UCSD-AML1 (cell line): Measurements from ENCODE around the gene S1PR4.
A peak's percentile ranks its signal among the peaks of the same experiment; 100 is the strongest.
"Not testable (repeated sequence)": the region's sequence is repeated elsewhere in the genome, so short reads cannot be mapped to it uniquely, and the experiment has no call there.

Experiments used
- DNase-seq: peaks from one replicate; lab custom pipeline; 2025; ENCODE audit not compliant: unreplicated experiment; lab: John Stamatoyannopoulos, UW

Gene S1PR4

DNA sequence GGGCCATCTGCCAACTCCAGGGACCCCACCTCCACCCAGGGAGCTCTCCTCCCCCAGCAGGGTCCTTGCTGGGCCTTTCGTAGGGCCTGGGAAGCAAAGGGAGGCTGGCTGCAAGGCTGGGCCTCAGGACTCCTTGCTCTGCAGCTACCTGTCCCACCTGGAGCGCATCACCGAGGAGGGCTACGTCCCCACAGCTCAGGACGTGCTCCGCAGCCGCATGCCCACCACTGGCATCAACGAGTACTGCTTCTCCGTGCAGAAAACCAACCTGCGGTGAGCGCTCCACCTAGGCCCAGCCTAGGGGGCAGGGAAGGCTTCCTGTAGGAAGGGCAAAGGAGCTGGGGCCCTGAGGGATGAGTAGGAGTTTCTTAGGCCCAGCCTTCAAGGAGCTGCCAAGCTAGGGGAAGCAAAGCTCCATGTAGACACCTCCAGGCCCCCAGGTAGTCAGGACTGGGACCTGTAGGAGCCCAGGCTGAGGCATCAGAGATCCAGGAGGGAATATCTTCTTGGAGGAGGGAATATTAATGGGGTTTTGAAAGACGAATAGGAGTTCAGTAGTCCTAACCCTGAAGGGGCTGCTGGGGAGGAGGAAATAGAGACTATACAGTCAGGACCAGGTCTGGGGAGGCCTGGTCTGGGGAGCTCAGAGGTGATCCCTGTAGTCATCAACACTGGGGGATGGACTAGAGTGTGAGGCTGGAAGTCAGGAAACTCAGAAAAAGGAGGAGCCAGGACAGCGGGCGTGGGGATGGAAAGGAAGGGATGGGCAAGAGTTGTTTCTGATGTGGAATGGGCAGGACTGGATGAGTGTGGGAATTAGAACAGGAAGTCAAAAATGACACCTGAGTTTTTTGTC, 26.8 kb upstream of the S1PR4 start:
- no peak for DNase-seq

DNA sequence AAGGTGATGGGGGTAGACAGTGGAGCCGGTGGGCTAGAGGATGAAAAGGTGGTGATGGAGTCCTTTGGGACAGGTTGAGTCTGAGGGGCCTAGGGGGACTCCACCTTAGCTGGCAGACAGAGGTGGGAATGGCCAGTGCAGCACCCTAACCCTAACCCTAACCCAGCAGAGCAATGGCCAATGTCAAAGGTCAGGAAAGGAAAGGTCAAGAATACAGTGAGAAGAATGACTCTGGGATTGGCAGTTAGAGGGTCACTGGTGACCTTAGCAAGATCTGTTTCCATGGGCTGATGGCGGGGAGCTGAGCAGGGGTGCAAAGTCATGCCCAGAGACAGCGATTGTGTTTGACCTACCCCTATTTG, 26.2 kb upstream of the S1PR4 start:
- DNase-seq = no peak

DNA sequence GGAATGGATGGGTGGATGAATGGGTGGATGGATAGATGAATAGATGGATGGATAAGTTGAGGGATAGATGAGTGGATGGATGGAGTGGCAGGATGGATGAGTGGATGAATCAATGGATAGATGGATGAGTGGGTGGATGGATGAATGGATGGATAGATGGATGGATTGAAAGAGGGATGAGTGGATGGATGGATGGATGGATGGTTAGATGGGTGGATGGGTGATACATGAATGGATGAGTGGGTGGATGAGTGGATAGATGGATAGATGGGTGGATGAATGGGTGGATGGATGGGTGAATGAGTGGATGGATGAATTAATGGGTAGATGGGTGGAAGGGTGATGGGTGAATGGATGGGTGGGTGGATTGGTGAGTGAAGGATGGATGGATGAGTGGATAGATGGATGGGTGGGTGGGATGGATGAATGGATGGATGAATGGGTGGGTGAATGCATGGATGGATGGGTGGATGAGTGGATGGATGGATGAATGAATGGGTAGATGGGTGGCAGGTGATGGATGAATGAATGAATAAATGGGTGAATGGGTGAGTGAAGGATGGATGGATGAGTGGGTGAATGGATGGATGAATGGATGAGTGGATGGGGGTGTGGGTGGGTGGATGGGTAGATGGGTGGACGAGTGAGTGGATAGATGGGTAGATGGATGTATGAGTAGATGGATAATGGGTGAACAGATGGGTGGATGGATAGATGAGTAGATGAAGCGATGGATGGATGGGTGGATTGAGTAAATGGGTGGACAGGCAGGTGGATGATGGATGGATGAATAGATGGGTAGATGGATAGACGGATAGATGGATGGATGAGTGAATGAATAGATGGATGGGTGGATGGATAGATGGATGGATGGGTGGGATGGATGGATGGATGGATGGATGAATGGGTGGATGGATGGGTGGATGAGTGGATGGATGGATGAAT, 25.0 kb upstream of the S1PR4 start:
- no peak for DNase-seq

DNA sequence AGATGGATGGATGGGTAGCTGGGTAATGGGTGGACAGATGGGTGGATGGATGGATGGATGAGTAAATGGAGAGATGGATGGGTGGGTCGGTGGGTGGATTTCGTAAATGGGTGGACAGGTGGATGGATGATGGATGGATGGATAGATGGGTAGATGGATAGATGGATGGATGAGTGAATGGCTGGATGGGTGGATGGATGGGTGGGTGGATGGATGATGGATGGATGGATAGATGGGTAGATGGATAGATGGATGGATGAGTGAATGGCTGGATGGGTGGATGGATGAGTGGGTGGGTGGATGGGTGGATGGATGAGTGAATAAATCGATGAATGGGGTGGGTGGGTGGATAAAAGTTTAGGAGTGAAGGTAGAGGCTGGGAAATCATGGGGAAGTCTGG, 24.1 kb upstream of the S1PR4 start:
- not testable (repeated sequence) for DNase-seq

DNA sequence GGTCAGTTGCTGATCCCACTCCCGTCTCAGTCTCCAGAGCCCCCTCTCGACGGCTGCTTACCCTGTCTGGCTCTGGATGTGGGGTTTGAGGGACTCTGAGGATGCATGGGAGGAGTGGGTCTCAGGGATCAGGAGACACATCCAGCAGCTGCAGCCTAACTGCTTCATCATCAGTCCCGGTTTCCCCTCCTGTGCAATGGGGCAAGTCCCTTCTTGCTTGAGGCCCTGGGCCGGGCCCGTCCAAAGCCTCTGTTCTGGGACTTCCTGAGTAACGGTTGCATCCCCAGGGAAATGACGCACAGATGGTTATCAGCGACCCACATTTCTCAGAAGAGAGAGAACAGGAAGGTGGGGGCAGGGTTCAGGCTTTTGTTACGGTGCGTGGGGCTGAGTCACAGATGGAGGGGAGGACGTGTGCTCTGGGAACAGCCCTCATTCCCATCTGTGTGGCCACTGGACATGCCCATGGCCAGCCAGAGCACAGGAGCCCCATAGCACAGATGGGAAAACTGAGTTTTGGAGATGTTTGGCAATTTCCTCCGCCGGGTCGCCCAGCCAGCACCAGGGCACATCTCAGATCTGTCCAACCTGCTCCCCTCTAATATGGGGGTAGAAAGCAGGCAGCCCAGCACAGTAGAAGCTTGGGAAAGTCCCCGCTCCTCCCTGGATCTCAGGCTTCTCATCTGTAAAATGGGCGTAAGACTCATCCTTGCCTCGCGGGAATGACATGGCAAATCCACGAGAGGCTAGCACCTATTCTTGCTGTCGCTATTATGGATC, 23.4 kb upstream of the S1PR4 start:
- peak; percentile 96 for DNase-seq

DNA sequence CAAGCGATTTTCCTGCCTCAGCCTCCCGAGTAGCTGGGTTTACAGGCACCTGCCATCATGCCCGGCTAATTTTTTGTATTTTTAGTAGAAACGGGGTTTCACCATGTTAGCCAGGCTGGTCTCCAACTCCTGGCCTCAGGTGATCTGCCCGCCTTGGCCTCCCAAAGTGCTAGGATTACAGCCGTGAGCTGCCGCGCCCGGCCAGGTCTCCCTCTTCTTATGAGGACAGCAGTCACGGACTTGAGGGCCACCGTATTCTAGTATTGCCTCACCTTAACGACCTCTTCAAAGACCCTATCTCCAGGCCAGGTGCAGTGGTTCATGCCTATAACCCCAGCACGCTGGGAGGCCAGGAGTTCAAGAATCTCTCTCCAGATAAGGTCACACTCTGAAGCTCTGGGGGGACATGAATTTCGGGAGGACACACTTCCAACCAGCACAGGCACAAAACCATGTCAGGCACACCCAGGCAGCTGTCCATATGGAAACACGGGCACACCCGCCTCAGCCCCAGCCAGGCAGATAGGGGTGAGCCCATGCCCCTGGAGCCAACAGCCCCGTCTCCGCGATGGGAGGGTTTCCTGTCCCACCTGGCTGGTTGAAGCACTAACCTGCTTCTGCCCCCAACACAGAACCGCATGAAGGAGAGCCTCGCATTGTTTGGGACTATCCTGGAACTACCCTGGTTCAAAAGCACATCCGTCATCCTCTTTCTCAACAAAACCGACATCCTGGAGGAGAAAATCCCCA, 21.3 kb upstream of the S1PR4 start:
- no peak for DNase-seq

DNA sequence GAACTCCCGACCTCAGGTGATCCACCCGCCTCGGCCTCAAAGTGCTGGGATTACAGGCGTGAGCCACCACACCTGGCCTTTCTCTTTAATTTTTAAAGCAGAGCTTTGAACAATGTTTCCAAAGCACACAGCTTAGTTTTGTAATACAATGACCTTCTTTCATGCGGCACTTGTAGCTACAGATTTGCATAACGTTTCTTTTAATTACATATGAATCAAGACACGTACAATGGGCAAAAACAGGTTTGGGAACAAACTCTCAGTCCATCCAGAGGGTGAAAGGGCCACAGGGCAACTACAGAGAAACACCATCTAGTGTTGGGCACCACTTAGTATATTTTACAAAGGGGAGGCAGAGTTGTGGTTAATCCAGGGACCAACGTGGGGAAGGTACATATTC, 19.0 kb upstream of the S1PR4 start:
- no peak for DNase-seq

DNA sequence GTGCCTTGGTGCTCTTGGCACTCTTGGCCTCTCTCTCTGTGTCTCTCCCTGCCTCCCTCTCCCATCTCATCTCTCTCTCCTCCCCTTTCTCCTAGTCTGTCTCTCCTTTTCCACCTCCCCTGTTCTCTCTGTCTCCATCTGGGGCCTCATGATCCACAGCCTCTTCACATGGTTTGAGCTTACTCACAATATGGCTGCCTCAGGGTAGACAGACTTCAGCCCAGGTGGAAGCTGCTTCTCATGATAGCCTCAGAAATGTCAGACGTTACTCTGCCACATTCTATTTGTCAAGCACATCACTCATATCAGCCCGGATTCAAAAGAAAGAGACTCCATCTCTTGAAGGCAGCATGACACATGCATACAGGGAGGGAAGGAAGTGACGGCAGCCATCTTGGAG, 18.4 kb upstream of the S1PR4 start:
- DNase-seq = no peak

DNA sequence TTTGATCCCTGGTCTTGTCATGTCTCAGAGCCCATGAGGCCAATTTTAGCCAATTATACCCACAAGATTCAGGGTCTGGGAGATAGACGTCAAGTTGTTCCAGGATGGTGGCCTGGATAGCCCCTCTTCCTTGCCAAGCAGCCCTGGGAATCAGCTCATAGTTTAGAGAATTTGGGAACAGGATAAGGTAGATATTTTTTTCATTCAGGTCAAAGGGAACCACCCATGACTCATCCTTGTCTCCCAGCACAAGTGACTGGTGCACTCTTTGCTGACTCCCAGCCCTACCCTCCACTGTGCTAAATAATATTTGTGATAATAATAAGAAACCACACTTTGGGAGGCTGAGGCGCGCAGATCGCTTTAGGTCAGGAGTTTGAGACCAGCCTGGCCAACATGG, 17.1 kb upstream of the S1PR4 start:
- no peak for DNase-seq

DNA sequence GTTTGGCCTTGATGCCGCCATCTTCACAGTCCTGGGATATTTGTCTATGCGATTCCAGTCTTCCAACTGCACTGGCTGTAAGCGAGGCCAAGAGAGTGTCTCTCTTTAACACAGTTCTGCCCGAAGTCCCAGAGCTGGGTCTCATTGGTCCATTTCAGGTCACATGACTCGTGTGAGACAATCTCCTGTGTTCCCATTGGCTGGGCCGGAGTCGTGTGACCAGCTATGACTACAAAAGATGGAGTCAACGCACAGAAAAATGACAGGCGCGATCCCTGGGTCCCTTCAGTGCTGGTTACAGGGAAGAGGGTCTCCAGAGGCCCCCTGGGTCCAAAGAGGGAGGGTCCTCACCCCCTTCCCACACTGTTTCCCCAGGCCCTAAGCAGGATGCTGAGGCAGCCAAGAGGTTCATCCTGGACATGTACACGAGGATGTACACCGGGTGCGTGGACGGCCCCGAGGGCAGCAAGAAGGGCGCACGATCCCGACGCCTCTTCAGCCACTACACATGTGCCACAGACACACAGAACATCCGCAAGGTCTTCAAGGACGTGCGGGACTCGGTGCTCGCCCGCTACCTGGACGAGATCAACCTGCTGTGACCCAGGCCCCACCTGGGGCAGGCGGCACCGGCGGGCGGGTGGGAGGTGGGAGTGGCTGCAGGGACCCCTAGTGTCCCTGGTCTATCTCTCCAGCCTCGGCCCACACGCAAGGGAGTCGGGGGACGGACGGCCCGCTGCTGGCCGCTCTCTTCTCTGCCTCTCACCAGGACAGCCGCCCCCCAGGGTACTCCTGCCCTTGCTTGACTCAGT, 15.9 kb upstream of the S1PR4 start:
- DNase-seq = no peak

DNA sequence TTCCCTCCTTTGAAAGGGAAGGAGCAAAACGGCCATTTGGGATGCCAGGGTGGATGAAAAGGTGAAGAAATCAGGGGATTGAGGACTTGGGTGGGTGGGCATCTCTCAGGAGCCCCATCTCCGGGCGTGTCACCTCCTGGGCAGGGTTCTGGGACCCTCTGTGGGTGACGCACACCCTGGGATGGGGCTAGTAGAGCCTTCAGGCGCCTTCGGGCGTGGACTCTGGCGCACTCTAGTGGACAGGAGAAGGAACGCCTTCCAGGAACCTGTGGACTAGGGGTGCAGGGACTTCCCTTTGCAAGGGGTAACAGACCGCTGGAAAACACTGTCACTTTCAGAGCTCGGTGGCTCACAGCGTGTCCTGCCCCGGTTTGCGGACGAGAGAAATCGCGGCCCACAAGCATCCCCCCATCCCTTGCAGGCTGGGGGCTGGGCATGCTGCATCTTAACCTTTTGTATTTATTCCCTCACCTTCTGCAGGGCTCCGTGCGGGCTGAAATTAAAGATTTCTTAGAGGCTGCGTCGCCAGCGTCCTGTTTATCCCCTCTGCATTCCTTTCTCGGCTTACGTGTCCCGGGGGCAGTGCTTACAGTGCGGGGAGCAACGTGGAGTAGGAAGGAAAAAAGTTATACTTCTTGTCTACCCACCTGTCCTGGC, 15.2 kb upstream of the S1PR4 start:
- DNase-seq = peak; percentile 51

DNA sequence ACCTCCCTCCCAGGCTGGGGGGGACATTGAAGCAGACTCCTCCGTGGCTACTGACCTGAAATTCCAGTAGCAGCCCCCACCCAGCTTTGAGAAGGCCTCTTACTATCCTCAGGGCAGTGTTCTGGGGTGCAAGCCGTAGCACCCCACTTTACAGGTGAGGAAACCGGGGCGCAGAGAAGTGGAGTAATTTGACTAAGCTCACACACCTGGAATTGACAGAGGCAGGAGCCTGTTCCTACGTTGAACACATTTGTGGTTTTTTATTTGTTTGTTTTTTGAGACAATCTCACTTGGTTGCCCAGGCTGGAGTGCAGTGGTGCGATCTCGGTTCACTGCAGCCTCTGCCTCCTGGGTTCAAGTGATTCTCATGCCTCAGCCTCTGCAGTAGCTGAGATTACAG, 14.6 kb upstream of the S1PR4 start:
- no peak for DNase-seq

DNA sequence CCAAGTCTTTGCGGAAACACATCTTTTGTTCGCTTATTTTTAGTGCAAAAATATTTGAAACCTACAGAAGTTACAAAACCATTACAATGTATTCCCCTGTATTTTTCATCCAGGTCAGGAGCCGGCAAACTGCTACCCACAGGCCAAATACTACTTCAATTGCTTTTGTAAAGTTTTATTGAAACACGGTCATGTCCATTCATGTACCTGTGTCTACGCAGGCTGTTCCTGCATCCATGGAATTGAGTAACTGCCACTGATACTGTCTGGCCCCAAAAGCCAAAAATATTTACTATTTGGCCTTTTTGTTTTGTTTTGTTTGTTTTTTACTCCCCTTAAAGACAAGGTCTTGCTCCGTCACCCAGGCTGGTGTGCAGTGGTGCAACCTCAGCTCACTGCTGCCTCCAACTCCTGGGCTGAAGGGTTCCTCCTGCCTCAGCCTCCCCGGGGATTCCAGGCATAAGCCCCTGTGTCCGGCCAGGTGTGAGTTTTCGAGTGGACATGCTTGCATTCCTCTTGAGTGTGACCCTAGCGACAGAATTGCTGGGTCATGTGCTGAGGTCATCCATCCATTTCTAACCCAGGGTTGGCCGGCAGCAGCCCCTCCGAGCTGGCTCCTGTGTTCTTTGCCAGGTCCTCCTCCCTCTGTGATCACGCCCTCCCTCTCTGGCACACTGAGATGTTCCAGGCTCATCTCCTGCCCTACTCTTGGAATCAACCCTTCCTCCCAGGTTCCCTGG, 10.9 kb upstream of the S1PR4 start:
- DNase-seq = no peak

DNA sequence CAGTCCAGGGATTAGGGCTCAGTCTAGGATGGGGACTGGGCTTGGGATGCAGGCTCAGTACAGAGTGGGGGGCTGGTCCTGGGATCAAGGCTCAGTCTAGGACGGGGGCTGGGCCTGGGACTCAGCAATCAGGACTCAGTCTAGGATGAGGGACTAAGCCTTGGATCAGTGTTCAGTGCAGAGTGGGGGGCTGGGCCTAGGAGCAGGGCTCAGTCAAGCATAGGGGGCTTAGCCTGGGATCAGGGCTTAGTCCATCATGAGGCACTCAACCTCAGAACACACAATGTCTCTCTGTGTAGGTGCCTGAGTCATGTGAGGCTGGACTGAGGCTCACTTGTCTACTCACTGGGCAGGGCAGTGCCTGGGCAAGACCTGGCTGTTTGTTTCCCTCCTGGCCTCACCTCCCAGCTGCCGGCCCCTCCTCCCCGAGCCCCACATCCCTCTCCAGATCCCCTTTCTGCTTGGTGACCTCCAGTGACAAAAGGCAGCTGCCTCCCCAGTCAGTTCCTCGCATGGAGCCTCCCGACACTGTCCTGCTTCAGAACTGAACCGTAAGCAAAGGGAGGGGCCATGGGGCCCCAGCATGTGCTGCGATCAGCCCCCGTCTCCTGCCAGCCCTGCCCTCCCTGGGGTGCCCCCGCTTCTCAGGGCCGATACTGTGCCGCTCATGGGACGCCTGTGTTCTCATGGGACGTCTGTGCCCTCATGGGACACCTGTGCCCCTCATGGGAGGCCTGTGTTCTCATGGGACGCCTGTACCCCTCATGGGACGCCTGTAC, 6.5 kb upstream of the S1PR4 start:
- DNase-seq = no peak

DNA sequence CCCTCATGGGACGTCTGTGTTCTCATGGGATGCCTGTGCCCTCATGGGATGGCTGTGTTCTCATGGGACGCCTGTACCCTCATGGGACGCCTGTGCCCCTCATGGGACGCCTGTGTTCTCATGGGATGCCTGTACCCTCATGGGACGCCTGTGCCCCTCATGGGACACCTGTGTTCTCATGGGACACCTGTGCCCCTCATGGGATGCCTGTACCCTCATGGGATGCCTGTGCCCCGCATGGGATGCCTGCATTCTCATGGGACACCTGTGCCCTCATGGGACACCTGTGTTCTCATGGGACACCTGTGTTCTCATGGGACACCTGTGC, 5.9 kb upstream of the S1PR4 start:
- not testable (repeated sequence) for DNase-seq

DNA sequence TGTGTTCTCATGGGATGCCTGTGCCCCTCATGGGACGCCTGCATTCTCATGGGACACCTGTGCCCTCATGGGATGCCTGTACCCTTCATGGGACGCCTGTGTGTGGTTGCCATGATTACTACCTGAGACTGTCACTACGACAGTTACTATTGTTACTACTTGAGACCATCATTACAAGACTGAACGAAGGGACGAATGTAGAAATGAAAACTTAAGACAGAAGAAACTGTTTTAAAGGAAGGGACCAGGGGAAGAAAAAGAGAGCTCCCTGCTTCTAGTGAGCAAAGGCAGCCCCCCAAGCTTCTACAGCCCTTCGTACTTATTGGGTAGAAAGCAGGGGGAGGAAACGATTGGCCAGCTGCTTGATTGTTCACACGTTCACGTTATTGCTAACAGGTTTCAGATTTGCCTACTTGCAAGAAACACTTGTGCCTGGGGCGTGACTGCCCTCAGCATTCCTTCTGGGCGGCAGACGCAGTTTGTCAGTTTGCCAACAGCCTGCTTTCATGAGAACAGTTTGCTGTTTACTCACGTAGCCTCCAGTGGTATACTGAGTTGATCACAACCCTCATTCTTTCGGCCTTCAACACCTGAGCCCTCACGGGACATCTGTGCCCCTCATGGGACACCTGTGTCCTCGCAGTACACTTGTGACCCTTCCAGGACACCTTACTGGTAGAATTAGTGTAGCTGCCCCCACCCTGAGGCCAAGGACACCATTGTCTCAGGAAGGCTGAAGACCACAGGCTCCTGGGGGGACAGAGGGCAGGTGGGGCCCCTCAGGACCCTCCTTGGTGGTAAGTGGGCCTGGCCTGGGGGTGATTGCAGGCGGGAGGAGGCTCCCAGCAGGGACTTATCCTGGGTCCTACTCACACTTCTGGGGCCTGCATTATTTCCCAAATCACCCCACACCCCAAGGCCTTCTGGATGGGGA, 2.5 kb upstream of the S1PR4 start:
- no peak for DNase-seq
